GM23248 (cell line): Measurements from ENCODE around the gene DAZL.

Experiments
- EZH2 ChIP-seq: fragments of 200-600 bp; sonication (generic); IDR thresholded peaks from 2 replicates; pipeline ENCODE4 v1.6.1; 2018; ENCODE audit warnings: antibody characterized with exemption, mild to moderate bottlenecking; ENCODE audit not compliant: insufficient read depth, poor library complexity, severe bottlenecking
- EZH2phosphoT487 ChIP-seq: fragments of 200-600 bp; sonication (generic); IDR thresholded peaks from 2 replicates; pipeline ENCODE4 v1.6.1; 2018; ENCODE audit warnings: antibody characterized with exemption, moderate library complexity, mild to moderate bottlenecking, low read depth; ENCODE audit not compliant: insufficient read depth

DNA sequence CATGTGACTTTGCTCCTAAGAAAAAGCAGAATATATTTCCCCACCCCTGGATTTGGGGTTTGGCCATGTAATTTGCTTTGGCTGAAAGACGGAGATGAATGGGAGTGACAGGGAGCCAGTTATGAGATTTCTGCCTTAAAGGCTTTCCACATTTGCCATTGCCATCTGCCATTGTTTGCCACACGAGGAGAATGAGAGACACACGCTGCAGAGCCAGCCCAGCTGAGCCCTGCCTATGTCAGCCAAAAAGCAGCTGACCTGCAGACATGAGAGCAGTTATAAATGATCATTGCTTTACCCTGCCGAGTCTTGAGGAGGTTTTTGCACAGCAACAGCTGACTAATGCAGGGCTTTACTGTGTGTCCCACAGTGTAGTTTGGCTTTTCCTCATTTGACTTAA, 51.1 kb downstream of the DAZL start:
- TF ChIP-seq EZH2phosphoT487 (no peak), EZH2 (no peak)
